ENCODE measurements around the gene RXRA.

Gene RXRA

GRCh38 chr9:134373269-134373668, 47.0 kb downstream of the RXRA start:
- Histone ChIP-seq H3K27me3 (ENCODE audit: control insufficient read depth in 2 of 2, insufficient read depth in 2 of 2, low read length in 2 of 2) (no peaks in the 10 kb centered on the region), H3K9ac (ENCODE audit: low read depth in 1 of 2, low read length in 2 of 2) (peak overlapping the region in 1 of 2 donors; percentile 26), H3K27ac (ENCODE audit: low read depth in 2 of 2, low read length in 2 of 2) (peak overlapping the region; percentile 9 to 37), H3K4me3 (ENCODE audit: low read length in 2 of 2) (no peak overlapping the region), H3K4me1 (ENCODE audit: control insufficient read depth in 2 of 2, insufficient read depth in 2 of 2, low read length in 2 of 2) (peaks cover 53% of the 10 kb centered on the region in 2 donors), H3K9me3 (ENCODE audit: control insufficient read depth in 2 of 2, low read length in 2 of 2) (no peaks in the 10 kb centered on the region), H3K36me3 (ENCODE audit: control insufficient read depth in 2 of 2, insufficient read depth in 2 of 2, low read length in 2 of 2) (no peaks in the 10 kb centered on the region)

GRCh38 chr9:134373953-134374300, 47.7 kb downstream of the RXRA start:
- H3K36me3 ChIP-seq (ENCODE audit: control insufficient read depth in 2 of 2, insufficient read depth in 2 of 2, low read length in 2 of 2): no peaks in the 10 kb centered on the region
- no peak overlapping the region for H3K4me3 ChIP-seq (ENCODE audit: low read length in 2 of 2)
- no peak overlapping the region for H3K27ac ChIP-seq (ENCODE audit: low read depth in 2 of 2, low read length in 2 of 2)
- no peaks in the 10 kb centered on the region for H3K27me3 ChIP-seq (ENCODE audit: control insufficient read depth in 2 of 2, insufficient read depth in 2 of 2, low read length in 2 of 2)
- H3K4me1 ChIP-seq (ENCODE audit: control insufficient read depth in 2 of 2, insufficient read depth in 2 of 2, low read length in 2 of 2): peaks cover 59 to 60% of the 10 kb centered on the region in 2 donors
- no peak overlapping the region for H3K9ac ChIP-seq (ENCODE audit: low read depth in 1 of 2, low read length in 2 of 2)
- no peaks in the 10 kb centered on the region for H3K9me3 ChIP-seq (ENCODE audit: control insufficient read depth in 2 of 2, low read length in 2 of 2)

- no peak overlapping the region for H3K4me3 ChIP-seq (ENCODE audit: low read length in 2 of 2)
These were observed 48.2 kb downstream of the RXRA start for GRCh38 chr9:134374301-134375010.

GRCh38 chr9:134375011-134375390, 48.7 kb downstream of the RXRA start:
- Histone ChIP-seq H3K9me3 (ENCODE audit: control insufficient read depth in 2 of 2, low read length in 2 of 2) (no peaks in the 10 kb centered on the region), H3K4me3 (ENCODE audit: low read length in 2 of 2) (no peak overlapping the region), H3K4me1 (ENCODE audit: control insufficient read depth in 2 of 2, insufficient read depth in 2 of 2, low read length in 2 of 2) (peaks cover 69 to 70% of the 10 kb centered on the region in 2 donors), H3K27me3 (ENCODE audit: control insufficient read depth in 2 of 2, insufficient read depth in 2 of 2, low read length in 2 of 2) (no peaks in the 10 kb centered on the region), H3K27ac (ENCODE audit: low read depth in 2 of 2, low read length in 2 of 2) (peak overlapping the region; percentile 43 to 61), H3K9ac (ENCODE audit: low read depth in 1 of 2, low read length in 2 of 2) (no peak overlapping the region), H3K36me3 (ENCODE audit: control insufficient read depth in 2 of 2, insufficient read depth in 2 of 2, low read length in 2 of 2) (no peaks in the 10 kb centered on the region)

More at GRCh38 chr9:134374301-134375010, 48.2 kb downstream of the RXRA start:
- no peaks in the 10 kb centered on the region for H3K9me3 ChIP-seq (ENCODE audit: control insufficient read depth in 2 of 2, low read length in 2 of 2)
- H3K27me3 ChIP-seq (ENCODE audit: control insufficient read depth in 2 of 2, insufficient read depth in 2 of 2, low read length in 2 of 2): no peaks in the 10 kb centered on the region
- peak overlapping the region; percentile 36 to 61 for H3K27ac ChIP-seq (ENCODE audit: low read depth in 2 of 2, low read length in 2 of 2)
- H3K4me1 ChIP-seq (ENCODE audit: control insufficient read depth in 2 of 2, insufficient read depth in 2 of 2, low read length in 2 of 2): peaks cover 64 to 65% of the 10 kb centered on the region in 2 donors
- no peaks in the 10 kb centered on the region for H3K36me3 ChIP-seq (ENCODE audit: control insufficient read depth in 2 of 2, insufficient read depth in 2 of 2, low read length in 2 of 2)
- H3K9ac ChIP-seq (ENCODE audit: low read depth in 1 of 2, low read length in 2 of 2): no peak overlapping the region

GRCh38 chr9:134375430-134376385, 49.5 kb downstream of the RXRA start:
- no peak overlapping the region for H3K4me3 ChIP-seq (ENCODE audit: low read length in 2 of 2)
- H3K4me1 ChIP-seq (ENCODE audit: control insufficient read depth in 2 of 2, insufficient read depth in 2 of 2, low read length in 2 of 2): peaks cover 69 to 72% of the 10 kb centered on the region in 2 donors
- H3K9me3 ChIP-seq (ENCODE audit: control insufficient read depth in 2 of 2, low read length in 2 of 2): no peaks in the 10 kb centered on the region
- H3K9ac ChIP-seq (ENCODE audit: low read depth in 1 of 2, low read length in 2 of 2): no peak overlapping the region
- H3K27me3 ChIP-seq (ENCODE audit: control insufficient read depth in 2 of 2, insufficient read depth in 2 of 2, low read length in 2 of 2): no peaks in the 10 kb centered on the region
- no peaks in the 10 kb centered on the region for H3K36me3 ChIP-seq (ENCODE audit: control insufficient read depth in 2 of 2, insufficient read depth in 2 of 2, low read length in 2 of 2)
- H3K27ac ChIP-seq (ENCODE audit: low read depth in 2 of 2, low read length in 2 of 2): peak overlapping the region; percentile 43 to 61

- Histone ChIP-seq H3K36me3 (ENCODE audit: control insufficient read depth in 2 of 2, insufficient read depth in 2 of 2, low read length in 2 of 2) (no peaks in the 10 kb centered on the region), H3K9ac (ENCODE audit: low read depth in 1 of 2, low read length in 2 of 2) (no peak overlapping the region), H3K4me3 (ENCODE audit: low read length in 2 of 2) (no peak overlapping the region), H3K9me3 (ENCODE audit: control insufficient read depth in 2 of 2, low read length in 2 of 2) (no peaks in the 10 kb centered on the region), H3K27me3 (ENCODE audit: control insufficient read depth in 2 of 2, insufficient read depth in 2 of 2, low read length in 2 of 2) (no peaks in the 10 kb centered on the region), H3K4me1 (ENCODE audit: control insufficient read depth in 2 of 2, insufficient read depth in 2 of 2, low read length in 2 of 2) (peaks cover 73 to 74% of the 10 kb centered on the region in 2 donors), H3K27ac (ENCODE audit: low read depth in 2 of 2, low read length in 2 of 2) (peak overlapping the region in 1 of 2 donors; percentile 80)
These were observed 50.3 kb downstream of the RXRA start for GRCh38 chr9:134376386-134377142.

- Histone ChIP-seq H3K4me3 (ENCODE audit: low read length in 2 of 2) (no peak overlapping the region), H3K27ac (ENCODE audit: low read depth in 2 of 2, low read length in 2 of 2) (peak overlapping the region; percentile 80 to 83)
These were observed 50.9 kb downstream of the RXRA start for GRCh38 chr9:134377143-134377484.

GRCh38 chr9:134377976-134378375, 51.7 kb downstream of the RXRA start:
- H3K27ac ChIP-seq (ENCODE audit: low read depth in 2 of 2, low read length in 2 of 2): peak overlapping the region; percentile 80 to 83
- H3K27me3 ChIP-seq (ENCODE audit: control insufficient read depth in 2 of 2, insufficient read depth in 2 of 2, low read length in 2 of 2): no peaks in the 10 kb centered on the region
- H3K4me3 ChIP-seq (ENCODE audit: low read length in 2 of 2): peak overlapping the region in 1 of 2 donors; percentile 27
- H3K36me3 ChIP-seq (ENCODE audit: control insufficient read depth in 2 of 2, insufficient read depth in 2 of 2, low read length in 2 of 2): no peaks in the 10 kb centered on the region
- H3K9me3 ChIP-seq (ENCODE audit: control insufficient read depth in 2 of 2, low read length in 2 of 2): no peaks in the 10 kb centered on the region
- H3K9ac ChIP-seq (ENCODE audit: low read depth in 1 of 2, low read length in 2 of 2): peak overlapping the region; percentile 47 to 68
- H3K4me1 ChIP-seq (ENCODE audit: control insufficient read depth in 2 of 2, insufficient read depth in 2 of 2, low read length in 2 of 2): peaks cover 77 to 82% of the 10 kb centered on the region in 2 donors

More at GRCh38 chr9:134377143-134377484, 50.9 kb downstream of the RXRA start:
- no peaks in the 10 kb centered on the region for H3K27me3 ChIP-seq (ENCODE audit: control insufficient read depth in 2 of 2, insufficient read depth in 2 of 2, low read length in 2 of 2)
- H3K9me3 ChIP-seq (ENCODE audit: control insufficient read depth in 2 of 2, low read length in 2 of 2): no peaks in the 10 kb centered on the region
- no peak overlapping the region for H3K9ac ChIP-seq (ENCODE audit: low read depth in 1 of 2, low read length in 2 of 2)
- peaks cover 76 to 80% of the 10 kb centered on the region in 2 donors for H3K4me1 ChIP-seq (ENCODE audit: control insufficient read depth in 2 of 2, insufficient read depth in 2 of 2, low read length in 2 of 2)
- no peaks in the 10 kb centered on the region for H3K36me3 ChIP-seq (ENCODE audit: control insufficient read depth in 2 of 2, insufficient read depth in 2 of 2, low read length in 2 of 2)

- Histone ChIP-seq H3K9me3 (ENCODE audit: control insufficient read depth in 2 of 2, low read length in 2 of 2) (no peaks in the 10 kb centered on the region), H3K27me3 (ENCODE audit: control insufficient read depth in 2 of 2, insufficient read depth in 2 of 2, low read length in 2 of 2) (no peaks in the 10 kb centered on the region), H3K36me3 (ENCODE audit: control insufficient read depth in 2 of 2, insufficient read depth in 2 of 2, low read length in 2 of 2) (no peaks in the 10 kb centered on the region), H3K27ac (ENCODE audit: low read depth in 2 of 2, low read length in 2 of 2) (peak overlapping the region; percentile 80 to 83), H3K4me1 (ENCODE audit: control insufficient read depth in 2 of 2, insufficient read depth in 2 of 2, low read length in 2 of 2) (peaks cover 80 to 85% of the 10 kb centered on the region in 2 donors), H3K9ac (ENCODE audit: low read depth in 1 of 2, low read length in 2 of 2) (peak overlapping the region; percentile 17 to 68), H3K4me3 (ENCODE audit: low read length in 2 of 2) (no peak overlapping the region)
These were observed 52.7 kb downstream of the RXRA start for GRCh38 chr9:134378901-134379338.
